Esophagus squamous epithelium (tissue), 4 donors: Measurements from ENCODE around the gene ADIG.

Source experiments
- CTCF ChIP-seq, 6 experiments: fragments of 450-650 bp in 4 of 6; fragments of 200-600 bp in 2 of 6; sonication (generic) in 2 of 6; IDR thresholded peaks; one replicate each; pipeline ENCODE4 v1.5.1; 2016 to 2019; ENCODE audit warnings: antibody characterized with exemption in 6 of 6, mild to moderate bottlenecking in 4 of 6, moderate library complexity in 4 of 6
- POLR2A ChIP-seq, 4 donors: fragments of 450-650 bp; IDR thresholded peaks; one replicate each; pipeline ENCODE4 v1.6.1; 2017; ENCODE audit warnings: antibody characterized with exemption in 4 of 4, mild to moderate bottlenecking in 4 of 4, moderate library complexity in 3 of 4

GRCh38 chr20:38617011-38617829, 36.2 kb downstream of the ADIG start:
- TF ChIP-seq CTCF (IDR thresholded peaks at IDR 0.05) (no peak), POLR2A (IDR thresholded peaks at IDR 0.05) (no peak)
